ENCODE results near the gene SDHA. TPM values are rescaled to one million over a fixed set of nuclear protein-coding genes. Genes with fewer than 3 reads are reported as not detected.

SDHA gene
- total RNA-seq, 1 experiment from 2014 or later, result 134 TPM

DNA sequence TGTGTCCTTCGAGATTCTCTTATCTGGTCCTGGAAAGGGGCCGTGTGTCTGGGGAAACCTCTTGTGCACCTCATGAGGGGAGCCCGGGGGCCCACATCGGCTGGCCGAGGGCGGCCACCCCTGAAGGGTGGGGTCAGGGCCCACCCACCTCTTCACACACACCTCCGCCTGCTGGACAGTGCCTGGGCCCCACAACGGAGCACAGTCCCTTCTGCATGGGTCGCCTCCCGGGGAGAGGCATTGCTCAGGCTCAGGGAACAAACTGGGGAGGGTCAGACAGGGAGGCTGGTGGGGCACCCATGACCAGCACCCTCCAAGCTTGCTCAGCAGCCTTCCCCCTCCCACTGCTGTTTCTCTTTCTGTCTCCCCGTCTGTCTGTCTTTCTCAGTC lies 28.1 kb upstream of the SDHA start:
- Histone ChIP-seq H3K4me2 (ENCODE audit: low read length) (no peak overlapping the region), H3K9ac (ENCODE audit: low read length) (no peak overlapping the region), H3K4me1 (ENCODE audit: control insufficient read depth in 1 of 2, insufficient read depth in 2 of 2, low read length in 2 of 2) (peaks cover 5 to 10% of the 10 kb centered on the region in 2 experiments), H3K79me2 (ENCODE audit: insufficient read depth, low read length) (no peaks in the 10 kb centered on the region), H3K27ac (ENCODE audit: low read depth, low read length) (no peak overlapping the region), H3K27me3 (ENCODE audit: insufficient read depth, low read length) (no peaks in the 10 kb centered on the region), H3K36me3 (ENCODE audit: control insufficient read depth in 1 of 2, insufficient read depth in 2 of 2, low read length in 2 of 2) (no peaks in the 10 kb centered on the region), H2AFZ (ENCODE audit: low read depth, low read length, poor library complexity, severe bottlenecking) (no peak overlapping the region), H3K9me3 (ENCODE audit: control insufficient read depth in 1 of 2, insufficient read depth in 1 of 2, low read depth in 1 of 2, low read length in 2 of 2) (no peaks in the 10 kb centered on the region), H4K20me1 (ENCODE audit: insufficient read depth) (no peaks in the 10 kb centered on the region), H3K4me3 (replicated peaks in 1 of 2; ENCODE audit: low read depth in 1 of 2, low read length in 2 of 2) (no peak overlapping the region), H3K9me2 (ENCODE audit: insufficient read depth) (no peaks in the 10 kb centered on the region)
- POLR2A ChIA-PET, result no interaction called here
- ATAC-seq, result no peak
- TF ChIP-seq SP1 (IDR thresholded peaks at IDR 0.05; ENCODE audit: low read depth), result no peak
- TF ChIP-seq, protein P1, sequence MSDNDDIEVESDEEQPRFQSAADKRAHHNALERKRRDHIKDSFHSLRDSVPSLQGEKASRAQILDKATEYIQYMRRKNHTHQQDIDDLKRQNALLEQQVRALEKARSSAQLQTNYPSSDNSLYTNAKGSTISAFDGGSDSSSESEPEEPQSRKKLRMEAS (IDR thresholded peaks at IDR 0.05), result no peak
- TF ChIP-seq SRF (IDR thresholded peaks at IDR 0.05; ENCODE audit: low read depth), result no peak
- no peak for TF ChIP-seq ZFX (IDR thresholded peaks at IDR 0.05)
- TF ChIP-seq EGR1 (IDR thresholded peaks at IDR 0.05; ENCODE audit: low read depth), result no peak
- TF ChIP-seq ELF1 (IDR thresholded peaks at IDR 0.05; ENCODE audit: borderline replicate concordance, low read depth), result no peak
- TF ChIP-seq, protein P2, sequence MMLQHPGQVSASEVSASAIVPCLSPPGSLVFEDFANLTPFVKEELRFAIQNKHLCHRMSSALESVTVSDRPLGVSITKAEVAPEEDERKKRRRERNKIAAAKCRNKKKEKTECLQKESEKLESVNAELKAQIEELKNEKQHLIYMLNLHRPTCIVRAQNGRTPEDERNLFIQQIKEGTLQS (IDR thresholded peaks at IDR 0.05), result no peak
- TF ChIP-seq RAD21 (IDR thresholded peaks at IDR 0.05; ENCODE audit: low read depth), result no peak
- TF ChIP-seq, protein P3, sequence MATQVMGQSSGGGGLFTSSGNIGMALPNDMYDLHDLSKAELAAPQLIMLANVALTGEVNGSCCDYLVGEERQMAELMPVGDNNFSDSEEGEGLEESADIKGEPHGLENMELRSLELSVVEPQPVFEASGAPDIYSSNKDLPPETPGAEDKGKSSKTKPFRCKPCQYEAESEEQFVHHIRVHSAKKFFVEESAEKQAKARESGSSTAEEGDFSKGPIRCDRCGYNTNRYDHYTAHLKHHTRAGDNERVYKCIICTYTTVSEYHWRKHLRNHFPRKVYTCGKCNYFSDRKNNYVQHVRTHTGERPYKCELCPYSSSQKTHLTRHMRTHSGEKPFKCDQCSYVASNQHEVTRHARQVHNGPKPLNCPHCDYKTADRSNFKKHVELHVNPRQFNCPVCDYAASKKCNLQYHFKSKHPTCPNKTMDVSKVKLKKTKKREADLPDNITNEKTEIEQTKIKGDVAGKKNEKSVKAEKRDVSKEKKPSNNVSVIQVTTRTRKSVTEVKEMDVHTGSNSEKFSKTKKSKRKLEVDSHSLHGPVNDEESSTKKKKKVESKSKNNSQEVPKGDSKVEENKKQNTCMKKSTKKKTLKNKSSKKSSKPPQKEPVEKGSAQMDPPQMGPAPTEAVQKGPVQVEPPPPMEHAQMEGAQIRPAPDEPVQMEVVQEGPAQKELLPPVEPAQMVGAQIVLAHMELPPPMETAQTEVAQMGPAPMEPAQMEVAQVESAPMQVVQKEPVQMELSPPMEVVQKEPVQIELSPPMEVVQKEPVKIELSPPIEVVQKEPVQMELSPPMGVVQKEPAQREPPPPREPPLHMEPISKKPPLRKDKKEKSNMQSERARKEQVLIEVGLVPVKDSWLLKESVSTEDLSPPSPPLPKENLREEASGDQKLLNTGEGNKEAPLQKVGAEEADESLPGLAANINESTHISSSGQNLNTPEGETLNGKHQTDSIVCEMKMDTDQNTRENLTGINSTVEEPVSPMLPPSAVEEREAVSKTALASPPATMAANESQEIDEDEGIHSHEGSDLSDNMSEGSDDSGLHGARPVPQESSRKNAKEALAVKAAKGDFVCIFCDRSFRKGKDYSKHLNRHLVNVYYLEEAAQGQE (IDR thresholded peaks at IDR 0.05; ENCODE audit: low read depth), result no peak
- TF ChIP-seq POLR2AphosphoS5 (IDR thresholded peaks at IDR 0.05; ENCODE audit: low read depth, low read length), result no peak
- no peak for TF ChIP-seq EZH2phosphoT487 (IDR thresholded peaks at IDR 0.05; ENCODE audit: borderline replicate concordance)
- no peak for TF ChIP-seq TCF7L2 (IDR thresholded peaks at IDR 0.05; ENCODE audit: borderline replicate concordance, extremely low read depth, insufficient read depth, insufficient read length)
- no peak for TF ChIP-seq CBX3 (IDR thresholded peaks at IDR 0.05; ENCODE audit: low read depth)
- TF ChIP-seq CEBPB (IDR thresholded peaks at IDR 0.05; ENCODE audit: low read depth), result no peak
- no peak for TF ChIP-seq EZH2 (IDR thresholded peaks at IDR 0.05)
- no peak for TF ChIP-seq POLR2A (IDR thresholded peaks at IDR 0.05; ENCODE audit: borderline replicate concordance, extremely low read depth, insufficient read depth, insufficient read length)
- TF ChIP-seq, protein P4, sequence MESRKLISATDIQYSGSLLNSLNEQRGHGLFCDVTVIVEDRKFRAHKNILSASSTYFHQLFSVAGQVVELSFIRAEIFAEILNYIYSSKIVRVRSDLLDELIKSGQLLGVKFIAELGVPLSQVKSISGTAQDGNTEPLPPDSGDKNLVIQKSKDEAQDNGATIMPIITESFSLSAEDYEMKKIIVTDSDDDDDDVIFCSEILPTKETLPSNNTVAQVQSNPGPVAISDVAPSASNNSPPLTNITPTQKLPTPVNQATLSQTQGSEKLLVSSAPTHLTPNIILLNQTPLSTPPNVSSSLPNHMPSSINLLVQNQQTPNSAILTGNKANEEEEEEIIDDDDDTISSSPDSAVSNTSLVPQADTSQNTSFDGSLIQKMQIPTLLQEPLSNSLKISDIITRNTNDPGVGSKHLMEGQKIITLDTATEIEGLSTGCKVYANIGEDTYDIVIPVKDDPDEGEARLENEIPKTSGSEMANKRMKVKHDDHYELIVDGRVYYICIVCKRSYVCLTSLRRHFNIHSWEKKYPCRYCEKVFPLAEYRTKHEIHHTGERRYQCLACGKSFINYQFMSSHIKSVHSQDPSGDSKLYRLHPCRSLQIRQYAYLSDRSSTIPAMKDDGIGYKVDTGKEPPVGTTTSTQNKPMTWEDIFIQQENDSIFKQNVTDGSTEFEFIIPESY (IDR thresholded peaks at IDR 0.05; ENCODE audit: extremely low read depth, insufficient replicate concordance, low read length), result no peak
- no peak for DNase-seq (ENCODE audit: low read depth, low spot score)
- BruUV-seq (replicated peaks), result no TSS peak
- RAD21 ChIA-PET (ENCODE audit: low non-redundant PET in 1 of 2, low total read pairs in 2 of 2, uncharacterized antibody in 2 of 2, unreplicated experiment in 2 of 2), result no interaction called here
- intact Hi-C loops (cut with micrococcal nuclease), result no loop called here
- CTCF ChIA-PET, result no interaction called here

Measured in HCT116 (cell line).